Activated CD8-positive, alpha-beta memory T cell treated with anti-CD3 and anti-CD28 coated beads, Interleukin-2, amount 10 ng/mL, durations not matched to agents 7 days and 5 days (primary cell): Measurements from ENCODE around the gene IL6ST. TPM values are rescaled to one million over a fixed set of nuclear protein-coding genes. Genes with fewer than 3 reads are reported as not detected.
A peak's percentile ranks its signal among the peaks of the same experiment; 100 is the strongest.
"Not testable (repeated sequence)": the region's sequence is repeated elsewhere in the genome, so short reads cannot be mapped to it uniquely, and the experiment has no call there.

Experiments used
- ATAC-seq: fragments of 150-1000 bp; cut with Tn5 transposase; one replicate; pipeline ENCODE4 v1.10.0; 2021; ENCODE audit warnings: moderate library complexity
- CTCF ChIA-PET: fragments of 350-600 bp; sonication (Branson Sonifier 250); formaldehyde crosslinking; loops from one replicate; lab custom pipeline; 2021; ENCODE audit warnings: antibody characterized with exemption; lab: Charles Lee
- DNase-seq: peaks from one replicate; pipeline ENCODE4 v3.0.0-alpha.2; 2020
- H3K27ac Mint-ChIP-seq: one replicate; pipeline ENCODE4 v1.8.0; 2021; ENCODE audit warnings: mild to moderate bottlenecking, mixed read lengths
- H3K27me3 Mint-ChIP-seq: one replicate; pipeline ENCODE4 v1.8.0; 2021; ENCODE audit warnings: mixed read lengths
- H3K36me3 Mint-ChIP-seq: one replicate; pipeline ENCODE4 v1.8.0; 2021; ENCODE audit warnings: mild to moderate bottlenecking, mixed read lengths
- H3K4me1 Mint-ChIP-seq: one replicate; pipeline ENCODE4 v1.8.0; 2021; ENCODE audit warnings: mixed read lengths
- H3K4me3 Mint-ChIP-seq: one replicate; pipeline ENCODE4 v1.8.0; 2021; ENCODE audit warnings: mild to moderate bottlenecking, moderate library complexity, mixed read lengths
- H3K9me3 Mint-ChIP-seq: one replicate; pipeline ENCODE4 v1.8.0; 2022; ENCODE audit warnings: low read depth, mixed read lengths
- total RNA-seq, 2 experiments: library from RNA; stranded (reverse); gene quantifications; one replicate each; pipeline ENCODE4 v1.2.3, GENCODE V29; 2021

The IL6ST gene
- total RNA-seq, 2 experiments from 2014 or later: 17.9 to 24.7 TPM

GRCh38 chr5:56000221-56000620, 5.5 kb upstream of the IL6ST start:
- peaks cover 13% of the 10 kb centered on the region for H3K27me3 Mint-ChIP-seq
- not testable (repeated sequence) for H3K9me3 Mint-ChIP-seq, H3K27ac Mint-ChIP-seq, ATAC-seq, H3K4me3 Mint-ChIP-seq, H3K36me3 Mint-ChIP-seq, DNase-seq
- CTCF ChIA-PET: interaction anchor here (0.7 kb wide), 1 partner anchor 196 kb away, joined by 3 read pairs; no protein-coding TSS in a partner anchor
- peaks cover 14% of the 10 kb centered on the region for H3K4me1 Mint-ChIP-seq

DNA sequence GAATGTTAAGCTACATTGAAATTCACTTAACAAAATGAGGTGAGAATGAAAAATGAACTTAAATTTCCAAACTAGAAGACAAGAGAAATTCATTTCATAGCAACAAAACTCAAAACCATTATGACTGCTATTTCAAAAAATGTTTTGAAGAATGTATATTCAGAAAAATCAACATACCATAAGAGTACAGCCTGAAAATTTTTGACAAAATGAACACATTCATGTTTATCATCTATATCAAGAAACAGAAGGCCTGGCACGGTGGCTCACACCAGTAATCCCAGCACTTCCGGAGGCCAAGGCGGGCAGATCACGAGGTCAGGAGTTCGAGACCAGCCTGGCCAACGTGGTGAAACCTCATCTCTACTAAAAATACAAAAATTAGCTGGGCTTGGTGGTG, 4.2 kb upstream of the IL6ST start:
- H3K36me3 Mint-ChIP-seq: peaks cover 8% of the 10 kb centered on the region
- peaks cover 4% of the 10 kb centered on the region for H3K9me3 Mint-ChIP-seq
- ATAC-seq: no peak
- DNase-seq: no peak
- H3K27ac Mint-ChIP-seq: no peak overlapping the region
- CTCF ChIA-PET: no interaction called here
- peaks cover 16% of the 10 kb centered on the region for H3K4me1 Mint-ChIP-seq
- H3K4me3 Mint-ChIP-seq: no peak overlapping the region
- peaks cover 8% of the 10 kb centered on the region for H3K27me3 Mint-ChIP-seq

DNA sequence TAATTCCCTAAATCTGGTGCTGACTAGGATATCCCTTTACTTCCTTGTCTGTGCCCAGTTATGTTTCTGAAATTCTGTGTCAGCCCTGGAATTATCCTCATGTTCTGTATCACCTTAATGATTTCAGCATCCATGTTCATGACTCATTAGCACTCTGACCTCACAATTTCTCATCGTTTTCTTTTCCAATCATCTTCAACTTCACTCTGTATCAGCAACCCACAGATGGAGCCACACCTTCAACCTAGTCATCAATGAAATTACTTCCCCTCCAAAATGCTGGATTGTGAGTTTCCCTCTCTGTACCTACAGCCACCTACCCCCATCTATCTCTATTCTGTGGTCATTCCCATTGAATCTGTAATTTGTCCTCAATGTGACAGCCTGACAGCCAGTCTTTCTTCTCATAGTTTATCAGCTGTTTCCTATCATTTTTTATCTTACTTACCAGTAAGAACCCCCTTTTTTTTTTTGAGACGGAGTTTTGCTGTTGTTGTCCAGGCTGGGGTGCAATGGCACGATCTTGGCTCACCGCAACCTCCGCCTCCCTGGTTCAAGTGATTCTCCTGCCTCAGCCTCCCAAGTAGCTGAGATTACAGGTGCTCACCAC, 3.1 kb upstream of the IL6ST start:
- ATAC-seq: no peak

DNA sequence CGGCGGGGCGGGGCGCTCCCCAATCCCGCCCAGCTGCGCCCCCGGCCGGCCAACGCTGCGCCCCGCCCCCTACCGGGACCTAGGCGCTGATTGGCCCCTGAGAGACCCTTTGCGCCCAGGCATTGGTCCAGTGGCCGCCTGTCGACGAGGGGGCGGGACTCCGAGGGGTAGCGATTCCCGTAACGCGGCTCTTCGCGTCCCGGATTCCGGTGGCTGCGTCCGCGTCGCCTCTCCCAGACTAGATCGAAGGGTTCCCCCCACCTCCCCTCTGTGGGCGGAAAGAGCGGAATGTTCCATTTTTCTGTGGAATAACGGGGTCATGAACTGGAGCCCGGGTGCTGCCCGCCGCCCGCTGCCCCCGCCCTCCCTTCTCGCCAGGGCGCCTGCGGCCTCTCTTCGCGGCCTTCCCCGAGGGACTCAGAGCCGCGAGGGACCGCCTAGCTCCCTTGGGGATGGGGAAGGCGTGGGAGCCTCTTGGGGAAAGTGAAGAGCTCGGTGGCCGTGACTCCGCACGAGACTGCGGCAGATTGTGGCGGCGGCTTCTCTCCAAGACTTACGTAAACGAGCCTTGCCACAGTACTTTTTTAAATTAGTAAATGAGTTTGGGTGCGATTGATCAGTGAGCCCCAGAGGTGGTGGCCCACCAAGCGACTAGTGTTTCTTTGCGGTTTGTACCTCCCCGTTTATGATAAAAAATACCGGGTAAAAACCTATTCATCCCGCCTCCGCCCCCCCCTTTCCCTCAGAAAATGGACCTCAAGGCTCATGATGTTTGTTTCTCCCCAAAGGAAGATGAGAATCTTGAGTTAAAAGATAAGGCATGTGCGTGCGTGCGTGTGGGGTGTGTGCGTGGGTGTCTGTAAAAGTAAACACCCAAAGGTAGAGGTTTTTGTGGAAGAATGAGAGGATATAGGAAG, 493 bp upstream of the IL6ST start:
- Mint-ChIP-seq H3K9me3 (peaks cover 3% of the 10 kb centered on the region), H3K36me3 (peaks cover 16% of the 10 kb centered on the region), H3K4me3 (peak overlapping the region; percentile 93), H3K27ac (peak overlapping the region; percentile 93), H3K27me3 (peaks cover 5% of the 10 kb centered on the region), H3K4me1 (peaks cover 42% of the 10 kb centered on the region)
- DNase-seq (peak; percentile 96), ATAC-seq (peak; percentile 99)
- CTCF ChIA-PET: interaction anchor here (0.6 to 1.3 kb wide), 3 partner anchors 12 to 92 kb away, joined by 4 to 6 read pairs (median 4); no protein-coding TSS in a partner anchor

More for the DNA sequence above, 3.1 kb upstream of the IL6ST start:
- peaks cover 8% of the 10 kb centered on the region for H3K27me3 Mint-ChIP-seq
- H3K9me3 Mint-ChIP-seq: peaks cover 4% of the 10 kb centered on the region
- H3K36me3 Mint-ChIP-seq: peaks cover 8% of the 10 kb centered on the region
- H3K4me1 Mint-ChIP-seq: peaks cover 25% of the 10 kb centered on the region
- DNase-seq: no peak
- H3K27ac Mint-ChIP-seq: no peak overlapping the region
- H3K4me3 Mint-ChIP-seq: no peak overlapping the region
- CTCF ChIA-PET: no interaction called here

DNA sequence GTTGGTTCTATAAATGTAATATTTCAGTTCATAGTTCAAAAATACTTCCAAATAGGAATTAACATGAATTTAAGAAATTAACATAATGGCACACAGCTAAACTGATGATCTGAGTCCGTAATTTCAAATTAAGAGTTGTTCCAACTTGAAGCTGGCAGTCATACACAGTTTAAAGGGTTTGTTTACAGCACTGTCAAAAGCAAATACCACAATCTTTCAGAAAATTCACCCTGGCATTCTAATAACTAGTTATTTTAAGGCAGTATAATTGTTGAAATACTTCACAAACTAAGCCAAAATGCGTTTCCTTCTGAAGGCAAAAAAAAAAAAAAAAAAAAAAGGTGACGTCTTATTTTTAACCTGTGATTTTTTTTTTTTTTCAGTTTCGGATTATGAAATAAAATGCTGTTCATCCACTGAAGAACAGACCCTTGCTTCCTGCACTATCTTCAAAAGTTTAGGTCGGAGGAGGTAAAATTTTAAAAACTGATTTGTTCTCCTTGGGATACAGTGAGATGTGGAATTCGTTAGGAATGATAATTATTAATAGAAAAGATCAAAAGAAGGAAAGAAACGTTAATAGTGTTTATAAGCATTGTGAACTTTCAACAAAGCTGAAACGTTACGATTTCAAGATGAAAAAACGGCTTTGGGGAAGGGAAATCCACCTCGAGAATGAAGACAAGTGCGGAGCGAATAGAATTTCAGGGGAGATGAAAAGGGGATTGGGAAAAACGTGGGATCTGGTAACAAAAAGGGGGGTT, 850 bp downstream of the IL6ST start:
- ATAC-seq: no peak
- Mint-ChIP-seq H3K27ac (peak overlapping the region; percentile 93), H3K27me3 (peaks cover 2% of the 10 kb centered on the region), H3K9me3 (peaks cover 3% of the 10 kb centered on the region), H3K4me1 (peaks cover 48% of the 10 kb centered on the region), H3K4me3 (peak overlapping the region; percentile 93), H3K36me3 (peaks cover 18% of the 10 kb centered on the region)
- CTCF ChIA-PET: interaction anchor here (1.3 kb wide), 1 partner anchor 11 kb away, joined by 6 read pairs; no protein-coding TSS in a partner anchor
- no peak for DNase-seq

- peak overlapping the region; percentile 93 for H3K4me3 Mint-ChIP-seq
- DNase-seq: no peak
- no peak for ATAC-seq
- no peaks in the 10 kb centered on the region for H3K27me3 Mint-ChIP-seq
- H3K36me3 Mint-ChIP-seq: peaks cover 16% of the 10 kb centered on the region
- peaks cover 46% of the 10 kb centered on the region for H3K4me1 Mint-ChIP-seq
- H3K9me3 Mint-ChIP-seq: peaks cover 3% of the 10 kb centered on the region
- CTCF ChIA-PET: interaction anchor here (0.6 kb wide), 1 partner anchor 10 kb away, joined by 4 read pairs; no protein-coding TSS in a partner anchor
- H3K27ac Mint-ChIP-seq: no peak overlapping the region
These were observed 1.8 kb downstream of the IL6ST start for GRCh38 chr5:55993013-55993412.

GRCh38 chr5:55991768-55992486, 2.8 kb downstream of the IL6ST start:
- CTCF ChIA-PET: interaction anchor here (0.6 kb wide), 1 partner anchor 399 kb away, joined by 4 read pairs; no protein-coding TSS in a partner anchor
- no peak for DNase-seq
- peaks cover 3% of the 10 kb centered on the region for H3K9me3 Mint-ChIP-seq
- no peak overlapping the region for H3K27ac Mint-ChIP-seq
- H3K4me1 Mint-ChIP-seq: peaks cover 40% of the 10 kb centered on the region
- no peak for ATAC-seq
- H3K4me3 Mint-ChIP-seq: no peak overlapping the region
- no peaks in the 10 kb centered on the region for H3K27me3 Mint-ChIP-seq
- H3K36me3 Mint-ChIP-seq: peaks cover 20% of the 10 kb centered on the region

DNA sequence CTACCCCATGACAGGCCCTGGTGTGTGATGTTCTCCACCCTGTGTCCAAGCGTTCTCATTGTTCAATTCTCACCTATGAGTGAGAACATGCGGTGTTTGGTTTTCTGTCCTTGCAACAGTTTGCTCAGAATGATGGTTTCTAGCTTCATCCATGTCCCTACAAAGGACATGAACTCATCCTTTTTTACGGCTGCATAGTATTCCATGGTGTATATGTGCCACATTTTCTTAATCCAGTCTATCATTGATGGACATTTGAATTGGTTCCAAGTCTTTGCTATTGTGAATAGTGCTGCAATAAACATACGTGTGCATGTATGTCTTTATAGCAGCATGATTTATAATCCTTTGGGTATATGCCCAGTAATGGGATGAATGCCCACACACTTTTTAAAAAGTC, 3.9 kb downstream of the IL6ST start:
- Mint-ChIP-seq H3K36me3 (peaks cover 25% of the 10 kb centered on the region), H3K4me1 (peaks cover 36% of the 10 kb centered on the region)
- not testable (repeated sequence) for DNase-seq, ATAC-seq, H3K4me3 Mint-ChIP-seq, H3K27me3 Mint-ChIP-seq, H3K27ac Mint-ChIP-seq, H3K9me3 Mint-ChIP-seq
- CTCF ChIA-PET: interaction anchor here (0.6 kb wide), 1 partner anchor 398 kb away, joined by 4 read pairs; no protein-coding TSS in a partner anchor

- H3K36me3 Mint-ChIP-seq: peaks cover 25% of the 10 kb centered on the region
- CTCF ChIA-PET: interaction anchor here (0.7 to 1.0 kb wide), 2 partner anchors 42 to 55 kb away, joined by 3 read pairs; no protein-coding TSS in a partner anchor
These were observed 4.9 kb downstream of the IL6ST start for GRCh38 chr5:55989860-55990259.

DNA sequence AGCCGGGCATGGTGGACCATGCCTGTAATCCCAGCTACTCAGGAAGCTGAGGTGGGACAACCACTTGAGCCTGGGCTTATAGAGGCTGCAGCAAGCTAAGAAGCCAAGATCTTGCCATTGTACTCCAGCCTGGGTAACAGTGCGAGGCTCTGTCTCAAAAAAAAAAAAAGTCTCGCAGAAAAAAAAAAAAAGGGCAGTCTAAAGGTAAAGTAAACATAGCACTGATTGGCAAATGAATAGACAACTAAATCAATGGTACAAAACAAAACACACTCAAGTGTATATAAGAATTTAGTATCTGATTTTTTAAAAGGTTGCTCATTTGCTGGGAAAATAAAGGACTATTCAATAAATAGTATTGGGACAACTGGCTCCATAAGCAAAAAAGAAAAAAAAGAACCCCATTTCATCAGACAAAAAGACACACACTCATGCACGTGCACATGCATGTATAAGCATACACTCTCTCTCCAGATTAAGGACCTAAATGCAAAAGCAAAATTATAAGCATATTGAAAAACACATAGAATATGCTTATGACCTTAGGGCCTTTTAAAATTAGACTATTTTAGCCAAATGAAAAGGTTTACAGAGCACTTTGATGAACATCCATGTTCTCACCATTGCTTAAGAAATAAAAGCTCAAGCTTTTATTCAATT, 5.7 kb downstream of the IL6ST start:
- peaks cover 3% of the 10 kb centered on the region for H3K9me3 Mint-ChIP-seq
- H3K4me1 Mint-ChIP-seq: peaks cover 35% of the 10 kb centered on the region
- ATAC-seq (no peak), DNase-seq (no peak)
- CTCF ChIA-PET: interaction anchor here (0.7 to 3.0 kb wide), 4 partner anchors 11 to 54 kb away, joined by 3 to 10 read pairs (median 3); no protein-coding TSS in a partner anchor
- peaks cover 25% of the 10 kb centered on the region for H3K36me3 Mint-ChIP-seq
- no peaks in the 10 kb centered on the region for H3K27me3 Mint-ChIP-seq
- H3K27ac Mint-ChIP-seq: no peak overlapping the region
- no peak overlapping the region for H3K4me3 Mint-ChIP-seq

More at GRCh38 chr5:55989860-55990259, 4.9 kb downstream of the IL6ST start:
- no peak overlapping the region for H3K27ac Mint-ChIP-seq
- peaks cover 34% of the 10 kb centered on the region for H3K4me1 Mint-ChIP-seq
- H3K27me3 Mint-ChIP-seq: no peaks in the 10 kb centered on the region
- peaks cover 3% of the 10 kb centered on the region for H3K9me3 Mint-ChIP-seq
- H3K4me3 Mint-ChIP-seq: no peak overlapping the region
- DNase-seq (no peak), ATAC-seq (no peak)

DNA sequence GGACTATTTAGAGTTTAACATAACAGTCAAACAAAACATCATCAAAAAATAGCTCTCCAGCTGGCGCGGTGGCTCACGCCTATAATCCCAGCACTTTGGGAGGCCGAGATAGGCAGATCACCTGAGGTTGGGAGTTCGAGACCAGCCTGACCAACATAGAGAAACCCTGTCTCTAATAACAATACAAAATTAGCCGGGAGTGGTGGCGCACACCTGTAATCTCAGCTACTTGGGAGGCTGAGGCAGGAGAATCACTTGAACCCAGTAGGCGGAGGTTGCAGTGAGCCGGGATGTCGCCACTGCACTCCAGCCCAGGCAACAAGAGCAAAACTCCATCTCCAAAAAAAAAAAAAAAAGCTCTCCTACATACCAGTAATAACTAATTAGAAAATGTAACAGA, 6.3 kb downstream of the IL6ST start:
- CTCF ChIA-PET: interaction anchor here (1.0 to 3.0 kb wide), 2 partner anchors 10 to 51 kb away, joined by 3 to 10 read pairs; no protein-coding TSS in a partner anchor
- not testable (repeated sequence) for ATAC-seq

GRCh38 chr5:55986931-55987330, 7.8 kb downstream of the IL6ST start:
- ATAC-seq (no peak), DNase-seq (no peak)
- no peak overlapping the region for H3K4me3 Mint-ChIP-seq
- peaks cover 25% of the 10 kb centered on the region for H3K36me3 Mint-ChIP-seq
- peaks cover 3% of the 10 kb centered on the region for H3K9me3 Mint-ChIP-seq
- peaks cover 22% of the 10 kb centered on the region for H3K4me1 Mint-ChIP-seq
- H3K27ac Mint-ChIP-seq: no peak overlapping the region
- CTCF ChIA-PET: interaction anchor here (3.0 kb wide), 1 partner anchor 9 kb away, joined by 10 read pairs; no protein-coding TSS in a partner anchor
- H3K27me3 Mint-ChIP-seq: no peaks in the 10 kb centered on the region

More for the DNA sequence above, 6.3 kb downstream of the IL6ST start:
- not testable (repeated sequence) for H3K9me3 Mint-ChIP-seq, H3K27me3 Mint-ChIP-seq, DNase-seq, H3K27ac Mint-ChIP-seq, H3K4me3 Mint-ChIP-seq
- peaks cover 31% of the 10 kb centered on the region for H3K4me1 Mint-ChIP-seq
- peaks cover 24% of the 10 kb centered on the region for H3K36me3 Mint-ChIP-seq
